HepG2 (cell line): Measurements from ENCODE around the gene SNAPIN.

Source experiments
- GABPA ChIP-seq, 2 experiments: IDR thresholded peaks; 2 replicates each; pipeline ENCODE4 v1.6.1; 2011 to 2016; ENCODE audit warnings: low read depth in 2 of 2, low read length in 1 of 2, missing biosample characterization in 1 of 2, missing genetic modification characterization in 1 of 2
- JUND ChIP-seq: sonication (generic); formaldehyde crosslinking; IDR thresholded peaks from 2 replicates; pipeline ENCODE4 v1.8.0; 2022; ENCODE audit warnings: mild to moderate bottlenecking, missing genetic modification reagents
- ZMYM4 ChIP-seq: sonication (generic); formaldehyde crosslinking; IDR thresholded peaks from 2 replicates; pipeline ENCODE4 v1.8.1; 2023; ENCODE audit warnings: mild to moderate bottlenecking, missing genetic modification reagents
- ZNF329 ChIP-seq: sonication (generic); formaldehyde crosslinking; IDR thresholded peaks from 2 replicates; pipeline ENCODE4 v1.9.0; 2021; ENCODE audit warnings: low read depth, mild to moderate bottlenecking, missing genetic modification reagents
- TF ChIP-seq, protein P1 (sequence below): sonication (generic); formaldehyde crosslinking; IDR thresholded peaks from 2 replicates; pipeline ENCODE4 v1.5.0; 2020; ENCODE audit warnings: mild to moderate bottlenecking, missing genetic modification reagents, moderate library complexity

DNA sequence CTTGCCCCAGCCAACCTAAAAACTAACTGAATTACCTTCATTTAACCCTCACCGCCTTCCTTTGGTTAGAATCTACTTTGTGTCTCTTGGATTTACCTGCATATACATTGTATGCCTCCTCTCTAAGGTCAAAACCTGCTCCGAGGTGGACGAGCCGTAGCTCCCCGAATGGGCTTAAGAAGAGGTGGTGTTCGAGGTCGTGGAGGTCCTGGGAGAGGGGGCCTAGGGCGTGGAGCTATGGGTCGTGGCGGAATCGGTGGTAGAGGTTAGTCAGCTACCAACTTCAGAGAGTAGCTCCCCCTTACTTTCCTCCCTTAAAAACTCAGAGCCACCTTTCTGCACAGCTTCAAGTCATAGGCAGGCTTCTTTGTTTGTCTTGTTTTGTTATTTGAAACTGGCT is 15.4 kb upstream of the SNAPIN start:
- no peak for TF ChIP-seq ZMYM4
- no peak for TF ChIP-seq ZNF329
- TF ChIP-seq, protein P1, sequence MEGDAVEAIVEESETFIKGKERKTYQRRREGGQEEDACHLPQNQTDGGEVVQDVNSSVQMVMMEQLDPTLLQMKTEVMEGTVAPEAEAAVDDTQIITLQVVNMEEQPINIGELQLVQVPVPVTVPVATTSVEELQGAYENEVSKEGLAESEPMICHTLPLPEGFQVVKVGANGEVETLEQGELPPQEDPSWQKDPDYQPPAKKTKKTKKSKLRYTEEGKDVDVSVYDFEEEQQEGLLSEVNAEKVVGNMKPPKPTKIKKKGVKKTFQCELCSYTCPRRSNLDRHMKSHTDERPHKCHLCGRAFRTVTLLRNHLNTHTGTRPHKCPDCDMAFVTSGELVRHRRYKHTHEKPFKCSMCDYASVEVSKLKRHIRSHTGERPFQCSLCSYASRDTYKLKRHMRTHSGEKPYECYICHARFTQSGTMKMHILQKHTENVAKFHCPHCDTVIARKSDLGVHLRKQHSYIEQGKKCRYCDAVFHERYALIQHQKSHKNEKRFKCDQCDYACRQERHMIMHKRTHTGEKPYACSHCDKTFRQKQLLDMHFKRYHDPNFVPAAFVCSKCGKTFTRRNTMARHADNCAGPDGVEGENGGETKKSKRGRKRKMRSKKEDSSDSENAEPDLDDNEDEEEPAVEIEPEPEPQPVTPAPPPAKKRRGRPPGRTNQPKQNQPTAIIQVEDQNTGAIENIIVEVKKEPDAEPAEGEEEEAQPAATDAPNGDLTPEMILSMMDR (CRISPR knock-in tag) = no peak
- no peak for TF ChIP-seq GABPA (IDR thresholded peaks at IDR 0.05; ENCODE audit: low read depth, low read length)
- TF ChIP-seq GABPA (CRISPR knock-in tag; IDR thresholded peaks at IDR 0.05; ENCODE audit: low read depth) = no peak
- TF ChIP-seq JUND (CRISPR knock-in tag) = no peak
